HG03066 (cell line): ENCODE data around the gene ERAS.
"Not testable (repeated sequence)": the region's sequence is repeated elsewhere in the genome, so short reads cannot be mapped to it uniquely, and the experiment has no call there.

ENCODE experiments used
- ATAC-seq: cut with Tn5 transposase; IDR thresholded peaks from one replicate; pipeline ENCODE4 v1.9.1; 2021; ENCODE audit warnings: low read depth; ENCODE audit not compliant: unreplicated experiment

Gene ERAS

DNA sequence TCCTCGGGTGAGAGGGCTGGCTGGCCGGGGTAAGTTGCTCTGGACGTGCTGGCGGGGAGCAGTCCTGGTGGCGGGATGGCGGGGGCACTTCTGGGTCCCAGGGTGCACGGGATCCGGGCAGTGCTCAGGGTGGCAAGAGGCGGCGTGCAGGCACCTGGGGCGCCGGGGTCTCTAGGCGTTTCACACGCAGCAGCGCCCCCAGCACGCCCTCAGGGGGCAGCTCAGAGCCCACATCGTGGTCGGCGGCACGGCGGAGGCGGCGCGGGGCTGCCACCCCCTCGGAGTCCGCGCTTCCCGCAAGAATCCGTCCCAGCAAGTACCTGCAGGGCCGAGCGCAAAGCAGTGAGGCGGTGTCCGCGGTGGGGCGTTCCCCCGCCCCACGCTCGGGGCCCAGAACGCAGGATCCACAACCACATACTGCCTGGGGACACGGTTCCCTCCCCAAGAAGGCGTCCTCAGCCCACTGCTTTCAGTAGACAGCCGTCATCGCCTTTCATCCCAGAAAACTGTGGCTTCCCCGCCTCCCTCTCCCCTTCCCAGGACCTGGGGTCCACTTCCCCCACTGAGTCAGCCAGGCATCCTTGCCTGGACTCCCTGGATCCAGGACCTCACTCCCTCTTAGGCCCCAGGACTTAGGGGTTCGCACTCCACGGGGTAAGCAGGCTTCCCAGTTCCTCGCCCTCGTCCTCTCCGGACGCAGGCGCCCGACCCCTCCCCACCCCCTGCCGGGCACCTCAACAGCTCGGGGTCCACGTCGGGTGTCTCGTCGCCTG lies 5.0 kb downstream of the ERAS start:
- ATAC-seq, result no peak

DNA sequence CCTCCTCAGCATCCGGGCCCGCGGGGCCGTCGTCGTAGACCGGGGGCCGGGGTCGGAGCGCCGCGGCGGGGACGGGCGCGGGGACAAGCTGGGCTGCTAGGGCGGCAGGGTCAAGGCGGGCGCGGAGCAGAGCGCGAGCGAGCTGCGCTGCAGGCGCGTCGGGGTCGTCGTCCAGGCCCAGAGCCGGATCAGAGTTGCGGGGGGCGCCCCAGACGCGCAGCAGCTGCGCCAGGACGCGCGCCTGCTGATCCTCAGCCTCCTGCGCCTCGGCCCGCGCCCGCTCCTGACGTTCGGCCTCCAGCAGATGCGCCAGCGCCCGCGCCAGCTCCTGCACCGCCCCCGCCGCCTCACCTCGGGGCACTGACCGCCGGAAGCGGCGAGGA lies 5.6 kb downstream of the ERAS start:
- no peak for ATAC-seq

DNA sequence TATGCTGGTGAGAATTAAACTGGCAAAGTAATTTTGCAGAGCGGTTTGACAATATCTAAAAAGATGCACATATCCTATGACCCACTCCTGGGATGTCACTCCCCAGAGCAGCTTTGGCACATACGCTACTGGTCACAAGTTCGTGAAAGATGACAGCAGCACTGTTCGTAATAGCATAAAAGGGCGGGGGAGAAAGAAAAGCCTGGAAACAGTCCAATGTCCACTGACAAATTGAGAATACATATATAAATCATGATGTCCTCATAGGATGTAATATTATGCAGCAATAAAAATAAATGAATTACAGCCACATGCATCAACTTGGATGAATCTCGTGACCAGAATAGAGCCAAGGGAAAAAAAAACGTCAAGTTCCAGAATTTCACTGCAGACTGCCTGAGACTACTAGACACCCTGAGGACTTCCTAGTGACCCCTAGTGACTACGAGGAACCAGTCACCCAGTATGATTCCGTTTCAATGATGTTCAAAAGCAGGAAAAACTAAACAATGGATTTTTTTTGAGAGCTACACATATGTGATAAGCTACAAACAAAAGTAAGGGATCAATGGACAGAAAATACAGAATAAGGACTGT lies 7.3 kb downstream of the ERAS start:
- ATAC-seq, result no peak

DNA sequence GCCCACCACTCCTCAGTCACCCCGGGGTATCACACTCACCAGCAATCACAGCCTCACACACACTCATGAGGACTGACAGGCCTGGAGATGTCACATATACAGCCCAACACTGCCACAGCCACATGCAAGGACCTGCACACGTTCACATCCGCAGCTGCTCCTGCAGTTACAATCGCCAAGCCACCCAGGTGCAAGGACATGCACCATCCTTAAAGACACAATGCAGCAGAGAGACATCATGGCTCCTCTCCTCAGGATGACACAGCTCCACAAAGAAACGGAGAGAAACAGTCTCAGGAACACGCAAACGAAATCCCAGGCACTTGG lies 8.0 kb downstream of the ERAS start:
- ATAC-seq, result no peak

DNA sequence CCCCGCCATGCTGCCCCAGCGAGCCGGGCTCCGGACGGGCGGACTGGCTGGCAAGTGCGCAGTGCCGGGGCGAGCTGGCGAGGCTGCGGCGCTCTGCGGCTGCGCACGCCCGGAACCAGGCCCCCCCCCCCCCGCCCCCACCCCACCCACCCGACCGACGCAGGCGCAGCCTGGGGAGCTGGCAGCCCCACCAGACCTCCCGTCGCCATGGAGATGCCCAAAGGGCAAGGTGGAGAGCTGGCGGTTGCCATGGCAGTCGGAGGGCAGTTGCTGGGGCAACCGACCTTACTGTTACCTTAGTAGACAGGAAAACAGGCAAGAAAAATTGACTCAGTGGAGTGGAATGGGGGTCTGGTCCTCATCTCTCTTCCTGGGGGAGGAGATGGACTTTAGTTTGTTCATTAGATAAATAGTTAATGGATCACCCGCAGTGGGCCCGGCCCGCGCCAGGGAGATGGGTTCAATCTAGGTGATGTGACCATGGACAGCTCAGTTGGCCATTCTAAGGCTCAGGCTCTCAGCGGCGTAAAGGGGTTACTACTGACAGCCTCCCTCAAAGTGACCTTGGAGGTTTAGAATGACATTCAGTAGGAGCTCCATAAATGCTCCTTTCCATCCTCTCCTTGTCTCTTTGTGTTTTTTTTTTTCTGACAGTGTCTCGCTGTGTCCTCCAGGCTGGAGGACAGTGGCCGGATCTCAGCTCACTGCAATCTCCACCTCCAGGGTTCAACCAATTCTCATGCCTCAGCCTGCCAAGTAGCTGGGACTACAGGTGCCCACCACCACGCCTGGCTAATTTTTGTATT lies 9.4 kb downstream of the ERAS start, which contains the start of gene PCSK1N:
Gene PCSK1N, minus strand, starts transcription at position 87 of the 806 bp plus-strand sequence. Its CDS starts 78 bp downstream, at position 9.
- ATAC-seq, result no peak

DNA sequence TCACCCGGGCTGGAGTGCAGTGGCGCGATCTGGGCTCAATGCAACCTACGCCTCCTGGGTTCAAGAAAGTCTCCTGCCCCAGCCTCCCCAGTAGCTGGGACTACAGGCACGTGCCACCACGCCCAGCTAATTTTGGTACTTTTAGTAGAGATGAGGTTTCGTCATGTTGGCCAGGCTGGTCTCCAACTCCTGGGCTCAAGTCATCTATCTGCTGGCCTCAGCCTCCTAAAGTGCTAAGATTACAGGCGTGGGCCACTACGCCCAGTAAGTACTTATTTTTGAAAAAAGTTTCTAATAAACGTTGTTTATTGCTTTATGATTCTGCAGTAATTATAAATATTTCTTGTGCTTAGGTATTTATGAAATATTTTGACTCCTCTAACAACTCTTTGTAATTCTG lies 13.4 kb downstream of the ERAS start:
- ATAC-seq, result no peak

DNA sequence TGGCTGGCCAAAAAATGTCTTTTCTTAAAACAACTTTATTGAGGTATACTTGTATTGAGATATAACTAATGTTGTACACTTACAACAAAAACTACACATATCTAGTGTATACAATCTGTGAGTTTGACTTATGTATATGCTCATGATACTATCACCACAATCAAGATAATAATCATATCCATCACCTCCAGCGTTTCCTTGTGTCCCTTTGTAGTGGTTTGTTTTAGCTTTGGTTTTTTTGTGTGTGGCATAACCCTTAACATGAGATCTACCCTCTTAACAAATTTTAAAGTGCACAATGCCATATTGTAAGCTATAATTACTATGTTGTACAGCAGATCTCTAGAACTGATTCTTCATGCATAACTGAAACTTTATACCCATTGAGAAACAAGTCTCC lies 22.5 kb downstream of the ERAS start:
- ATAC-seq, result no peak

DNA sequence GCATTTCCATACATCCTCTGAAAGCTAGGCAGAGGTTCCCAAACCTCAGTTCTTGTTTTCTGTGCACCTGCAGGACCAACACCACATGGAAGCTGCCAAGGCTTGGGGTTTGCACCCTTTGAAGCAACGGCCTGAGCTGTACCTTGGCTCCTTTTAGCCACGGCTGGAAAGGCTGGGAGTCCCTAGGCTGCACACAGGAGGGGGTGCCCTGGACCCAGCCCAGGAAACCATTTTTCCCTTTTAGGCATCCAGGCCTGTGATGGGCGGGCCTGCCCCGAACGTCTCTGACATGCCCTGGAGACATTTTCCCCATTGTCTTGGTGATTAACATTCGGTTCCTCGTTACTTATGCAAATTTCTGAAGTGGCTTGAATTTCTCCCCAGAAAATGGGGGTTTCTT lies 26.5 kb downstream of the ERAS start:
- ATAC-seq, result no peak

DNA sequence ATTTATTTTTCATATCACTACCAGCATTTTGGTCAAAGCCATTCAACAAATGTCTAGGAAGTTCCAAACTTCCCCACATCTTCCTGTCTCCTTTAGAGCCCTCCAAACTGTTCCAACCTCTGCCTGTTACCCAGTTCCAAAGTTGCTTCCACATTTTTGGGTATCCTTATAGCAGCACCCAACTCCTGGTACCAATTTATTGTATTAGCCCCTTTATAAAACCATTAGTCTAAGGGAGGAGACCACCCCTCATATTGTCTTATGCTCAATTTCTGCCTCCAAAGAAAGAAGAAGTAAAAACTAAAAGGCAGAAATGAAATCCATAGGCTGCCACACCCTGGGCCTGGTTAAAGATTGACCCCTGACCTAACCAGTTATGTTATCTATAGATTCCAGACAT lies 27.2 kb downstream of the ERAS start:
- not testable (repeated sequence) for ATAC-seq

DNA sequence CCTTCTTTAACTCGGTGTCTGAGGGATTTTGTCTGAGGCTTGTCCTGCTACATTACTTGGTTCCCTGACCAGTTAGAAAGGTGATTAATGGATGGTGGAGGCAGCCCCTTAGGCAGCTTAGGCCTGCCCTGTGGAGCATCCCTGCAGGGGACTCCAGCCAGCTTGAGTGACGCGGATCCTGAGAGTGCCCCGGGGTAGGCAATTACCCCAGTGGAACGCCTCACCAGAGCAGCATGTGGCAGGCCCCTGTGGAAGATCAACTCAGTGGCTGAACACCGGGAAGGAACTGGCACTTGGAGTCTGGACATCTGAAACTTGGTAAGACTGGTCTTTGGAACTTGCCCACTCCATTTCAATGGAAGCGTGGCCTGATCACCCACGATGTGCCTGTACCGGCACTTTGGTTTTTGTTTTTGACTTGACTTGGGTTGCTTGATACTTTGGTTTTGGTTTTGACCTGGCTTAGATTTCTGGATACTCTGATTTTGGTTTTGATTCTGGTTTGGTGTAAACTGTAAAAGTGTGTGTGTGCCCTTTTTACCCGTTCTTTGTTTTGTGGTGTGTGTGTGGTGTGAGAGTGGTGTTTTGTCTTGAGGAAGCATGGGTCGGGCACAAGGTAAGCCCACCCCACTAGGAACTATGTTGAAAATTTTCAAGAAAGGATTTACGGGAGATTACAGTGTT lies 27.9 kb downstream of the ERAS start:
- ATAC-seq, result not testable (repeated sequence)

DNA sequence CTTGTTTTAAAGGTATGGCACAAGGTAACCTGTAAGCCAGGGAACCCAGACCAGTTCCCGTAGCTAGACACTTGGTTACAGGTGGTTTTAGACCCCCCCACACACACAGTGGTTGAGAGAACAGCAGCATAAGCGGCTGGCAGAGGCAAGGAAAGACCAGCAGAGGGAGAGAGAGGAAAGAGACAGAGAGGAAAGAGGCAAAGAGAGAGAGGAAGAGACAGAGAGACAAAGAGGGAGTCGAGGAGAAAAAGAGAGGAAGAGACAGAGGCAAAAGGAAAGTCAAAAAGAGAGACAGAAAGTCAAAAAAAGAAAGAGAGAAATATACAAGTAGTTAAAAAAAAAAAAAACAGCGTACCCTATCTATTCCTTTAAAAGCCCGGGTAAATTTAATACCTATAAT lies 28.6 kb downstream of the ERAS start:
- no peak for ATAC-seq

DNA sequence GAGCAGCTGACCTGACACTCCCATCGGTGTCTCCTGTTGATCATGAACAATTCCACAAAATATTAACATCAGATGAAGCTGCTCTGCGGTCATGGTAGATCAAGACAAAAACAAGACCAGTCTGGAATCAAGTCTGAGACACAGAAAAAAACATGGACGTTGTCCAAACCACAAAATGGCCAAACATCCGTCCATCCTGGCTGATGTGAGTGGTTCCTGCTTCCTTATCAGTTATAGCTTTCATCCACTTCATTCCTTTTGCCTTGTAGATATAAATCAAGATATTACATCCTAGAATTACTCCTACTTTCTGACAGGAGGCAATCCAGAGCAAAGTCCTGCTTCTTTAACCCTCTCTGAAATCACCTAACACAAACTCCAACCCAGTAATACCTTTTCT lies 37.9 kb downstream of the ERAS start:
- ATAC-seq, result no peak

DNA sequence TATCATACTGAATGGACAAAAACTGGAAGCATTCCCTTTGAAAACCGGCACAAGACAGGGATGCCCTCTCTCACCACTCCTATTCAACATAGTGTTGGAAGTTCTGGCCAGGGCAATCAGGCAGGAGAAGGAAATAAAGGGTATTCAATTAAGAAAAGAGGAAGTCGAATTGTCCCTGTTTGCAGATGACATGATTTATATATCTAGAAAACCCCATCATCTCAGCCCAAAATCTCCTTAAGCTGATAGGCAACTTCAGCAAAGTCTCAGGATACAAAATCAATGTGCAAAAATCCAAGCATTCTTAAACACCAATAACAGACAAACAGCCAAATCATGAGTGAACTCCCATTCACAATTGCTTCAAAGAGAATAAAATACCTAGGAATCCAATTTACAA lies 45.7 kb downstream of the ERAS start:
- ATAC-seq, result not testable (repeated sequence)

DNA sequence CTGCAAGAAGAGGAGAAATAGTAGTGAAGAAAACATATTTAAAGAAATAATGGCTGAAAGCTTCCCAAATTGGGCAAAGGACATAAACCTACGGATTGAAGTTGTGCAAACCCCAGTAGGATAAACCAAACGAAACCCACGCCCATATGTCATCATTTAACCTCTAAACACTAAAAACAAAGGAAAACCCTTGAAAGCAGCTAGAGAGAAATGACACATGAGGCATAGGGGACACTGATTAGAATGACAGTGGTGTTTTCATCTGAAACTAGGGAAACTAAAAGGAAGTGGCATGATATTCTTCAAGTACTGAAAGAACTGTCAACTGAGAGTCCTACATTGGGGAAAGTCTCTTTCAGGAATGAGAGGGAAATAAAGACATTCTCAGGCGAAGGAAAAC lies 50.6 kb downstream of the ERAS start:
- not testable (repeated sequence) for ATAC-seq
